Measurements from ENCODE around the gene ABI3BP. TPM values are rescaled to one million over a fixed set of nuclear protein-coding genes. Genes with fewer than 3 reads are reported as not detected.
A peak's percentile ranks its signal among the peaks of the same experiment; 100 is the strongest.

Gene ABI3BP
- total and polyA plus RNA-seq, 4 donors = 21.9 to 87.5 (median 59.9) TPM

DNA sequence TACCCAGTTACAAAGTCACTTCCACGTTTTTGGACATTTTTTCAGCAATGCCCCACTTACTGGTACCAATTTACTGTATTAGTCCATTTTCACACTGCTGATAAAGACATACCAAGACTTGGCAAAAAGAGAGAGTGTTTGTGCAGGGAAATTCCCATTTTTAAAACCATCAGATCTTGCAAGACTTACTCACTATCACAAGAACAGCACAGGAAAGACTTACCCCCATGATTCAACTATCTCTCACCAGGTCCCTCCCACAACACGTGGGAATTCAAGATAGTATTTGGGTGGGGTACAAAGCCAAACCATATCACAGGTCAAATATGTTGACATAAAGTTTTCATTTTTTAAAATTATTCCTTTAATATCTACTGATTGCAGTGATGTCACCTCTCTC, 16.2 kb upstream of the ABI3BP start:
- ATAC-seq (ENCODE audit: insufficient read depth, low FRiP score) (no peak), DNase-seq (no peak)
- 44 to 58% methylated on average over 2 of the region's 2 CpGs for WGBS, 2 donors
- Histone ChIP-seq H3K36me3 (ENCODE audit: control insufficient read depth in 4 of 4, insufficient read depth in 4 of 4, low read length in 4 of 4) (no peaks in the 10 kb centered on the region), H3K27me3 (ENCODE audit: control insufficient read depth in 3 of 3, insufficient read depth in 3 of 3, low read length in 2 of 3) (no peaks in the 10 kb centered on the region), H3K4me1 (ENCODE audit: control insufficient read depth in 5 of 5, insufficient read depth in 5 of 5, low read length in 5 of 5) (no peaks in the 10 kb centered on the region), H3K9ac (ENCODE audit: insufficient read depth in 1 of 2, low read length in 2 of 2) (no peak overlapping the region), H3K4me3 (no peak overlapping the region), H3K9me3 (ENCODE audit: control insufficient read depth in 4 of 4, insufficient read depth in 3 of 4, low read length in 3 of 4) (peaks cover 0 to 4% (median 3%) of the 10 kb centered on the region in 4 donors), H3K27ac (ENCODE audit: low read depth in 1 of 2, low read length in 1 of 2) (no peak overlapping the region)
- TF ChIP-seq, protein P1, sequence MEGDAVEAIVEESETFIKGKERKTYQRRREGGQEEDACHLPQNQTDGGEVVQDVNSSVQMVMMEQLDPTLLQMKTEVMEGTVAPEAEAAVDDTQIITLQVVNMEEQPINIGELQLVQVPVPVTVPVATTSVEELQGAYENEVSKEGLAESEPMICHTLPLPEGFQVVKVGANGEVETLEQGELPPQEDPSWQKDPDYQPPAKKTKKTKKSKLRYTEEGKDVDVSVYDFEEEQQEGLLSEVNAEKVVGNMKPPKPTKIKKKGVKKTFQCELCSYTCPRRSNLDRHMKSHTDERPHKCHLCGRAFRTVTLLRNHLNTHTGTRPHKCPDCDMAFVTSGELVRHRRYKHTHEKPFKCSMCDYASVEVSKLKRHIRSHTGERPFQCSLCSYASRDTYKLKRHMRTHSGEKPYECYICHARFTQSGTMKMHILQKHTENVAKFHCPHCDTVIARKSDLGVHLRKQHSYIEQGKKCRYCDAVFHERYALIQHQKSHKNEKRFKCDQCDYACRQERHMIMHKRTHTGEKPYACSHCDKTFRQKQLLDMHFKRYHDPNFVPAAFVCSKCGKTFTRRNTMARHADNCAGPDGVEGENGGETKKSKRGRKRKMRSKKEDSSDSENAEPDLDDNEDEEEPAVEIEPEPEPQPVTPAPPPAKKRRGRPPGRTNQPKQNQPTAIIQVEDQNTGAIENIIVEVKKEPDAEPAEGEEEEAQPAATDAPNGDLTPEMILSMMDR (IDR thresholded peaks at IDR 0.05; ENCODE audit: control extremely low read depth, extremely low read depth) = no peak

DNA sequence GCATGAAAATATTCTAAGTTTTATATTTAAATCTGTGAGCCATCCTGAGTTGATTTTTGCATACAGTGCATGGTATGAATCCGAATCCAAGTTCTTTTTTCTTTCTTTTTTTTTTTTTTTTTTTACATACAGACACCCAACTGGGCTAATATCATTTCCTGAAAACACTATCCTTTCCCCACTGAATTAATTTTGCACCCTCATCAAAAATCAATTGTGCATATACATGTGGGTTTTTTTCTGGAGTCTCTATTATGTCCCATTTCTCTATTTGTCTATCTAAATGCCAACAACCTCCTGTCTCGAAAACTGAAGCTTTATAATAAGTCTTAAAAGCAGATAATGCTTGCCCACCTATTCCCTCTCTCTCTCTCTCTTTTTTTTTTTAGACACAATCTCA, 5.9 kb upstream of the ABI3BP start:
- no peak for DNase-seq
- 92 to 95% methylated on average over 2 of the region's 2 CpGs for WGBS, 2 donors
- H3K9me3 ChIP-seq (ENCODE audit: control insufficient read depth in 4 of 4, insufficient read depth in 3 of 4, low read length in 3 of 4) = no peaks in the 10 kb centered on the region
- TF ChIP-seq, protein P1 (IDR thresholded peaks at IDR 0.05; ENCODE audit: control extremely low read depth, extremely low read depth) = no peak
- H3K4me3 ChIP-seq = no peak overlapping the region
- H3K4me1 ChIP-seq (ENCODE audit: control insufficient read depth in 5 of 5, insufficient read depth in 5 of 5, low read length in 5 of 5) = peaks cover 0 to 1% (median 0%) of the 10 kb centered on the region in 5 donors
- no peaks in the 10 kb centered on the region for H3K36me3 ChIP-seq (ENCODE audit: control insufficient read depth in 4 of 4, insufficient read depth in 4 of 4, low read length in 4 of 4)
- no peaks in the 10 kb centered on the region for H3K27me3 ChIP-seq (ENCODE audit: control insufficient read depth in 3 of 3, insufficient read depth in 3 of 3, low read length in 2 of 3)
- no peak overlapping the region for H3K27ac ChIP-seq (ENCODE audit: low read depth in 1 of 2, low read length in 1 of 2)
- no peak for ATAC-seq (ENCODE audit: insufficient read depth, low FRiP score)
- no peak overlapping the region for H3K9ac ChIP-seq (ENCODE audit: insufficient read depth in 1 of 2, low read length in 2 of 2)

DNA sequence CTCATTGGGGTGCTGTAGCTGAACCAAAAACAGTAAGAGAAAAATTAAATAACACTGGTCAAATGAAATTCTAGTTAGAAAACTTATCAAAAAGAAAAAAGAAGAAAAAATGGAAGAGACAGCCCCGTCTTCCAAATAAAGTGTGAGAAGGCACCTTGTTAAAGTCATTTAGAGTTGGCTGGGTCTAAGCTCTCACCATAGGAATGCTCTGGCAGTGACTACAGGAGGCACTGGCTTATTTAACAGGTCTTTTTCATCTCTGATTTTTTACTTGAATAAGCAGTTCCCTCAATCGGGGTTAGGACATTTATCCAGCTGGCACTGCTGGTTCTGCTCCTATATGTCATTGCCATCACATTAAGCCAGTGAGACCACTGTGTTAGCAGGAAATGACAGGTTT, 1.6 kb upstream of the ABI3BP start:
- ATAC-seq (ENCODE audit: insufficient read depth, low FRiP score) (no peak), DNase-seq (no peak)
- H3K9me3 ChIP-seq (ENCODE audit: control insufficient read depth in 4 of 4, insufficient read depth in 3 of 4, low read length in 3 of 4) = no peaks in the 10 kb centered on the region
- 69 to 84% methylated on average over 2 of the region's 2 CpGs for WGBS, 2 donors
- no peak overlapping the region for H3K4me3 ChIP-seq
- no peaks in the 10 kb centered on the region for H3K36me3 ChIP-seq (ENCODE audit: control insufficient read depth in 4 of 4, insufficient read depth in 4 of 4, low read length in 4 of 4)
- no peak overlapping the region for H3K9ac ChIP-seq (ENCODE audit: insufficient read depth in 1 of 2, low read length in 2 of 2)
- peaks cover 0 to 13% (median 0%) of the 10 kb centered on the region in 5 donors for H3K4me1 ChIP-seq (ENCODE audit: control insufficient read depth in 5 of 5, insufficient read depth in 5 of 5, low read length in 5 of 5)
- H3K27me3 ChIP-seq (ENCODE audit: control insufficient read depth in 3 of 3, insufficient read depth in 3 of 3, low read length in 2 of 3) = no peaks in the 10 kb centered on the region
- no peak overlapping the region for H3K27ac ChIP-seq (ENCODE audit: low read depth in 1 of 2, low read length in 1 of 2)
- TF ChIP-seq, protein P1 (IDR thresholded peaks at IDR 0.05; ENCODE audit: control extremely low read depth, extremely low read depth) = no peak

DNA sequence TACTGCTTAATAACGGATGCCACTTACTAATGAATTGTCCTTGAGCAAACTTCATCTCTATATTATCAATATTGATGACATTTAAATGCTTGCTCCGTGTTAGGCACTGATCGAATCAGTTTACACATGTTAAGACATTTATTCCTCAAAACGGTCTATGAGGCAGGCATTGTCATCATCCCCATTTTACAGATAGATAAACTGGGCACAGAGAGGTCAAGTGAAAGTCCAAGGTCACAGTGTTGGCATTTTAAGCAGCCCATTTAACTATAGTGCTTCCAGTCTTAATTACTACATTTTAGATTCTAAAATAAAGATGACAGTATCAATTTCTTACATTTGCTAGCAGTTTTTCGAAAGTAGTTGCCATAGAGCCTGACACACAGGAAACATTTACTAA, 966 bp upstream of the ABI3BP start:
- TF ChIP-seq, protein P1 (IDR thresholded peaks at IDR 0.05; ENCODE audit: control extremely low read depth, extremely low read depth) = no peak
- no peaks in the 10 kb centered on the region for H3K36me3 ChIP-seq (ENCODE audit: control insufficient read depth in 4 of 4, insufficient read depth in 4 of 4, low read length in 4 of 4)
- no peak overlapping the region for H3K27ac ChIP-seq (ENCODE audit: low read depth in 1 of 2, low read length in 1 of 2)
- no peaks in the 10 kb centered on the region for H3K9me3 ChIP-seq (ENCODE audit: control insufficient read depth in 4 of 4, insufficient read depth in 3 of 4, low read length in 3 of 4)
- 76 to 83% methylated on average over 5 of the region's 5 CpGs for WGBS, 2 donors
- ATAC-seq (ENCODE audit: insufficient read depth, low FRiP score) (no peak), DNase-seq (no peak)
- no peak overlapping the region for H3K4me3 ChIP-seq
- peaks cover 0 to 13% (median 0%) of the 10 kb centered on the region in 5 donors for H3K4me1 ChIP-seq (ENCODE audit: control insufficient read depth in 5 of 5, insufficient read depth in 5 of 5, low read length in 5 of 5)
- H3K9ac ChIP-seq (ENCODE audit: insufficient read depth in 1 of 2, low read length in 2 of 2) = peak overlapping the region in 1 of 2 donors; percentile 89
- no peaks in the 10 kb centered on the region for H3K27me3 ChIP-seq (ENCODE audit: control insufficient read depth in 3 of 3, insufficient read depth in 3 of 3, low read length in 2 of 3)
